Esophagus (tissue), 2 donors: ENCODE results near the gene DTWD2. TPM values are rescaled to one million over a fixed set of nuclear protein-coding genes. Genes with fewer than 3 reads are reported as not detected.

Experiments
- H3K27ac ChIP-seq, 2 donors: one replicate each; pipeline ENCODE4 v1.5.1; 2013; ENCODE audit warnings: low read depth in 2 of 2, mild to moderate bottlenecking in 2 of 2, inconsistent platforms in 1 of 2, low read length in 1 of 2, moderate library complexity in 1 of 2
- H3K27me3 ChIP-seq, 2 donors: one replicate each; pipeline ENCODE4 v1.6.1; 2013; ENCODE audit warnings: low read length in 2 of 2, control low read depth in 1 of 2, mild to moderate bottlenecking in 1 of 2; ENCODE audit not compliant: insufficient read depth in 2 of 2, control insufficient read depth in 1 of 2
- H3K36me3 ChIP-seq, 2 donors: one replicate each; pipeline ENCODE4 v1.6.1; 2013; ENCODE audit warnings: low read length in 1 of 2; ENCODE audit not compliant: control insufficient read depth in 2 of 2, insufficient read depth in 2 of 2
- H3K4me1 ChIP-seq, 2 donors: one replicate each; pipeline ENCODE4 v1.6.1; 2013; ENCODE audit warnings: low read length in 1 of 2; ENCODE audit not compliant: control insufficient read depth in 2 of 2, insufficient read depth in 2 of 2
- H3K4me3 ChIP-seq, 2 donors: one replicate each; pipeline ENCODE4 v1.5.1; 2013; ENCODE audit warnings: low read length in 2 of 2, mild to moderate bottlenecking in 2 of 2, low read depth in 1 of 2, moderate library complexity in 1 of 2
- H3K9me3 ChIP-seq, 2 donors: one replicate each; pipeline ENCODE4 v1.6.1; 2013; ENCODE audit warnings: mild to moderate bottlenecking in 2 of 2, low read depth in 1 of 2, low read length in 1 of 2, moderate library complexity in 1 of 2; ENCODE audit not compliant: control insufficient read depth in 2 of 2, insufficient read depth in 1 of 2
- WGBS, 2 donors: extraction: QIAGEN DNeasy Blood & Tissue Kit; methylation state at CpG; one replicate each; pipeline ENCODE4 v1.1.7; 2013; 5-methylcytosine and 5-hydroxymethylcytosine counted together
- polyA plus RNA-seq, 2 donors: library from polyadenylated mRNA; stranded (reverse); fragments of 200-250 nt; gene quantifications; one replicate each; pipeline ENCODE4 v1.2.3, GENCODE V29; 2013
- donor health status: healthy with polysubstance abuse.
- donor health status: Bipolar disorder and iron deficiency.

Gene DTWD2, protein sequence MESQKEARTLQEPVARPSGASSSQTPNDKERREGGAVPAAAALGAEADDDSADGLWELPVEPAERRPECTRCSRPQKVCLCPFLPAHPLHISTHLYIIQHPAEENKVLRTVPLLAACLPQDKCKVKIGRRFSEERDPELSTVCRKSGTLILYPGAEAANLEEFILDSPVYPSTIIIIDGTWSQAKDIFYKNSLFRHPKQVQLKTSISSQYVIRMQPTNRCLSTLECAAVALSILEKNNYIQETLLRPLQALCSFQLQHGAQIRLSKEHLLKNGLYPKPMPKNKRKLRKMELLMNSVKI
- 1 to 10 TPM; 2.1 to 2.6 TPM for polyA plus RNA-seq

- peak within 1 kb of the TSS; percentile 97 for H3K27ac ChIP-seq
- 0 to 1% methylated on average over 70 to 74 of the region's 74 CpGs for WGBS, 2 donors
Measured at GRCh38 chr5:118987988-118988865, at the start of gene DTWD2. Gene DTWD2, minus strand, starts transcription at chr5:118988547. Its CDS starts 36 bp downstream, at chr5:118988511.

GRCh38 chr5:119037496-119038215 is 49.3 kb upstream of the DTWD2 start:
- Histone ChIP-seq H3K36me3 (no peaks in the 10 kb centered on the region), H3K27me3 (peaks cover 0 to 2% of the 10 kb centered on the region in 2 donors), H3K4me3 (no peak overlapping the region), H3K9me3 (no peaks in the 10 kb centered on the region), H3K4me1 (no peaks in the 10 kb centered on the region), H3K27ac (no peak overlapping the region)
- 88 to 92% methylated on average over 16 of the region's 16 CpGs for WGBS, 2 donors

More at GRCh38 chr5:118987988-118988865, at the start of gene DTWD2:
- H3K4me3 ChIP-seq, result peak within 1 kb of the TSS; percentile 73 to 90
- no peaks in the 10 kb centered on the region for H3K36me3 ChIP-seq
- no peaks in the 10 kb centered on the region for H3K4me1 ChIP-seq
- no peaks in the 10 kb centered on the region for H3K27me3 ChIP-seq
- H3K9me3 ChIP-seq, result no peaks in the 10 kb centered on the region

DNA sequence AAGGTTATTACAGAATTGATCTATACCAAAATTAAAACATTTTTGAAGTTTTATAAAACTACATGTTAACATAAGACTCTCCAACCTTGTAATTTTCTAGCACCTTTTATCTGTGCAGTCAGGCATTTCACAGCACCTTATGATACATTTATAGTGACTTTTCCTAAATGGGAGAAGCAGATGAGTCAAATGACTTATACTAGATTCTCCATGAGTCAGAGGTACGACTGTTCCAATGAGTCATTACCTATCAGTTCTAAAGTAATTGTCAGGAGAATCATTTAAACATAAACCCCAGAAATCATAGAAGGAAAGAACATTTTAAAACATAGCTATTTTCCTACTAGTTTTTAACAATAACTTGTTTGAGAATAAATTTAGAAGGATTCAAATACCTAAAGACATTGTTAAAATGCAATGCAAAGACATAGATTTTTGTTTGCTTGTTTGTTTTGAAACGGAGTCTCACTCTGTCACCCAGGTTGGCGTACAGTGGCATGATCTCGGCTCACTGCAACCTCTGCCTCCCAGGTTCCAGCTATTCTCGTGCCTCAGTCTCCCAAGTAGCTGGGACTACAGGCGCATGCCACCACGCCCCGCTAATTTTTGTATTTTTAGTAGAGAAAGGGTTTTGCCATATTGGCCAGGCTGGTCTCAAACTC is 47.9 kb upstream of the DTWD2 start:
- Histone ChIP-seq H3K4me3 (no peak overlapping the region), H3K4me1 (no peaks in the 10 kb centered on the region), H3K27ac (no peak overlapping the region), H3K36me3 (no peaks in the 10 kb centered on the region), H3K27me3 (peaks cover 0 to 2% of the 10 kb centered on the region in 2 donors), H3K9me3 (no peaks in the 10 kb centered on the region)
- WGBS, 2 donors, result 82 to 88% methylated on average over 8 of the region's 8 CpGs

GRCh38 chr5:119033135-119033534 is 44.8 kb upstream of the DTWD2 start:
- Histone ChIP-seq H3K4me1 (no peaks in the 10 kb centered on the region), H3K27me3 (peaks cover 0 to 2% of the 10 kb centered on the region in 2 donors), H3K27ac (no peak overlapping the region), H3K36me3 (no peaks in the 10 kb centered on the region), H3K9me3 (no peaks in the 10 kb centered on the region), H3K4me3 (no peak overlapping the region)
- WGBS, 2 donors, result 91 to 93% methylated on average over 3 of the region's 3 CpGs

GRCh38 chr5:119032656-119033055 is 44.3 kb upstream of the DTWD2 start:
- no peak overlapping the region for H3K27ac ChIP-seq
- H3K4me3 ChIP-seq, result no peak overlapping the region
- H3K4me1 ChIP-seq, result no peaks in the 10 kb centered on the region
- H3K9me3 ChIP-seq, result no peaks in the 10 kb centered on the region
- H3K27me3 ChIP-seq, result peaks cover 0 to 2% of the 10 kb centered on the region in 2 donors
- H3K36me3 ChIP-seq, result no peaks in the 10 kb centered on the region
- WGBS, 2 donors, result 80 to 83% methylated on average over 3 of the region's 3 CpGs

- Histone ChIP-seq H3K4me1 (no peaks in the 10 kb centered on the region), H3K27me3 (peaks cover 0 to 2% of the 10 kb centered on the region in 2 donors), H3K4me3 (no peak overlapping the region), H3K9me3 (no peaks in the 10 kb centered on the region), H3K36me3 (no peaks in the 10 kb centered on the region), H3K27ac (no peak overlapping the region)
- 67 to 68% methylated on average over 4 of the region's 4 CpGs for WGBS, 2 donors
Measured at GRCh38 chr5:119031905-119032304, 43.6 kb upstream of the DTWD2 start.

- peaks cover 0 to 2% of the 10 kb centered on the region in 2 donors for H3K27me3 ChIP-seq
- WGBS, 2 donors, result 72 to 77% methylated on average over 5 of the region's 5 CpGs
- no peaks in the 10 kb centered on the region for H3K4me1 ChIP-seq
- H3K4me3 ChIP-seq, result no peak overlapping the region
- no peaks in the 10 kb centered on the region for H3K36me3 ChIP-seq
- no peaks in the 10 kb centered on the region for H3K9me3 ChIP-seq
- H3K27ac ChIP-seq, result no peak overlapping the region
Measured at GRCh38 chr5:119031011-119031886, 42.9 kb upstream of the DTWD2 start.

GRCh38 chr5:119028575-119028974 is 40.2 kb upstream of the DTWD2 start:
- Histone ChIP-seq H3K27ac (no peak overlapping the region), H3K4me1 (no peaks in the 10 kb centered on the region), H3K4me3 (no peak overlapping the region), H3K9me3 (no peaks in the 10 kb centered on the region), H3K36me3 (no peaks in the 10 kb centered on the region), H3K27me3 (peaks cover 0 to 2% of the 10 kb centered on the region in 2 donors)
- 79 to 84% methylated on average over 5 of the region's 5 CpGs for WGBS, 2 donors
